ENCODE data around the gene PTDSS2. TPM values are rescaled to one million over a fixed set of nuclear protein-coding genes. Genes with fewer than 3 reads are reported as not detected.
A peak's percentile ranks its signal among the peaks of the same experiment; 100 is the strongest.
"Not testable (repeated sequence)": the region's sequence is repeated elsewhere in the genome, so short reads cannot be mapped to it uniquely, and the experiment has no call there.

The PTDSS2 gene
- total RNA-seq, 8 experiments from 2014 or later = 11.4 to 37.9 (median 21.2) TPM

GRCh38 chr11:431921-432320, 18.2 kb upstream of the PTDSS2 start:
- 60 to 80% methylated on average over 1 to 2 of the region's 13 CpGs; no CpG with 5 or more reads in 8 of the 10 experiments for WGBS, 10 experiments
- ATAC-seq (replicated peaks in 6 of 8) = peak in 1 of 8 experiments; percentile 23
- Histone ChIP-seq H3K4me1 (replicated peaks in 1 of 2) (no peaks in the 10 kb centered on the region), H3K4me3 (no peak overlapping the region), H3K27ac (no peak overlapping the region)
- in situ Hi-C loops (cut with MboI; ENCODE audit: low pct_unique_long_range_greater_than_20kb in 2 of 9, low sequenced_read_pairs in 9 of 9, unreplicated experiment in 9 of 9) = no loop called here

DNA sequence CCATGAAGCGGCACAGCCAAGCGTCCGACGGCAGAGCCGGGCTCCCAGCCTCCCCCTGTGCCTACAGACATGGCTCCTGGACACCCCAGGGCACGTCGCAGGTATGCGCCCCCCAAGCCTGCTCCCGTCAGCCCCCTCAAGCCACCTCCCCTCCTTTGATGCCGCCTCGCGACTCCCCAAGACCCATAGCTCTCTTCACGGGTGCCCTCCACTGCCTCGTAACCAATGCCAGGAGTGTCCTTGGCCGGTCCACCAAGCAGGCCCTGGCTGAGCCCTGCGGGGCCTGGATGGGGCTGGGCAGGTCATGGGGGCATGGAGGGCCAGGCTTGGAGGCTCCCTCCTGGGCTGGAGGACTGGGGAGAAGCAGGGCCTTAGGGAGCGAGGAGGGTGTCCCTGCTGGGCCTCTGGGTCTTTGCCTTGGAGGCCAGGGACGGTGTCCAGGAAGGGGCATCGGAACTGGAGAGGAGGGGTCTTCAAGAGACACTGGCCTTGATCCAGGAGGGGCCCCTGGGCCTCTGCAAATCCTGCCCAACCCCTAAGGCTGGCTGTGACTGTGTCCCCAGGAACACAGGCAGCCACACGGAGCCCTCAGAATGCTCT, 17.5 kb upstream of the PTDSS2 start:
- in situ Hi-C loops (cut with MboI; ENCODE audit: low pct_unique_long_range_greater_than_20kb in 2 of 9, low sequenced_read_pairs in 9 of 9, unreplicated experiment in 9 of 9) = no loop called here
- Histone ChIP-seq H3K4me1 (replicated peaks in 1 of 2) (no peaks in the 10 kb centered on the region), H3K27ac (no peak overlapping the region), H3K4me3 (no peak overlapping the region)
- no peak for ATAC-seq (replicated peaks in 6 of 8)
- 13 to 100% (median 80%) methylated on average over 1 to 2 of the region's 20 CpGs; no CpG with 5 or more reads in 7 of the 10 experiments for WGBS, 10 experiments

- in situ Hi-C loops (cut with MboI; ENCODE audit: low pct_unique_long_range_greater_than_20kb in 2 of 9, low sequenced_read_pairs in 9 of 9, unreplicated experiment in 9 of 9) = no loop called here
- Histone ChIP-seq H3K4me1 (replicated peaks in 1 of 2) (no peaks in the 10 kb centered on the region), H3K4me3 (no peak overlapping the region), H3K27ac (no peak overlapping the region)
- 50% methylated on average over 2 of the region's 17 CpGs; no CpG with 5 or more reads in 9 of the 10 experiments for WGBS, 10 experiments
- no peak for ATAC-seq (replicated peaks in 6 of 8)
Measured at GRCh38 chr11:433111-433510, 17.0 kb upstream of the PTDSS2 start.

GRCh38 chr11:433641-434040, 16.4 kb upstream of the PTDSS2 start:
- no peaks in the 10 kb centered on the region for H3K4me1 ChIP-seq (replicated peaks in 1 of 2)
- peak in 1 of 8 experiments; percentile 9 for ATAC-seq (replicated peaks in 6 of 8)
- H3K4me3 ChIP-seq = no peak overlapping the region
- in situ Hi-C loops (cut with MboI; ENCODE audit: low pct_unique_long_range_greater_than_20kb in 2 of 9, low sequenced_read_pairs in 9 of 9, unreplicated experiment in 9 of 9) = no loop called here
- 66% methylated on average over 8 of the region's 20 CpGs; no CpG with 5 or more reads in 9 of the 10 experiments for WGBS, 10 experiments
- H3K27ac ChIP-seq = no peak overlapping the region

DNA sequence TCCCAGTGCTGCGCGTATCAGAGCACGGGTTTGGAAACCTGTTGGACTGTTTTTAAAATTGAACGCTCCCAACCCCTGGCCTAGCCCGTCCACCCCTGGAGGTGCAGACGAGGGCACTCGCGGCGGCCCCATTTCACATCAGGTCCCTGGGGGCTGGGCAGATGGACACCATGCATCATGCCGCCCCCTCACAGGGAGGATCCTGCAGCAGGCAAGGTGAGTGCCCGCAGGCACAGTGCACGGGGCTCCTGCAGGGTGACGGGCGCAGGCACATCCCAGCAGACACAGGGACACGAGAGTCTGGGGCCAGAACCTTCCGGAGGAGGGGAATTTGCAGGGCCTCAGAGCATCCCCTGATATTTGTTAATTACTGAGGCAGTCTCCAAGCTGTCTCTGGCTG, 15.6 kb upstream of the PTDSS2 start:
- WGBS, 10 experiments = 53 to 77% (median 70%) methylated on average over 3 to 5 of the region's 16 CpGs; no CpG with 5 or more reads in 7 of the 10 experiments
- Histone ChIP-seq H3K4me1 (replicated peaks in 1 of 2) (no peaks in the 10 kb centered on the region), H3K27ac (no peak overlapping the region), H3K4me3 (no peak overlapping the region)
- no peak for ATAC-seq (replicated peaks in 6 of 8)
- in situ Hi-C loops (cut with MboI; ENCODE audit: low pct_unique_long_range_greater_than_20kb in 2 of 9, low sequenced_read_pairs in 9 of 9, unreplicated experiment in 9 of 9) = no loop called here

DNA sequence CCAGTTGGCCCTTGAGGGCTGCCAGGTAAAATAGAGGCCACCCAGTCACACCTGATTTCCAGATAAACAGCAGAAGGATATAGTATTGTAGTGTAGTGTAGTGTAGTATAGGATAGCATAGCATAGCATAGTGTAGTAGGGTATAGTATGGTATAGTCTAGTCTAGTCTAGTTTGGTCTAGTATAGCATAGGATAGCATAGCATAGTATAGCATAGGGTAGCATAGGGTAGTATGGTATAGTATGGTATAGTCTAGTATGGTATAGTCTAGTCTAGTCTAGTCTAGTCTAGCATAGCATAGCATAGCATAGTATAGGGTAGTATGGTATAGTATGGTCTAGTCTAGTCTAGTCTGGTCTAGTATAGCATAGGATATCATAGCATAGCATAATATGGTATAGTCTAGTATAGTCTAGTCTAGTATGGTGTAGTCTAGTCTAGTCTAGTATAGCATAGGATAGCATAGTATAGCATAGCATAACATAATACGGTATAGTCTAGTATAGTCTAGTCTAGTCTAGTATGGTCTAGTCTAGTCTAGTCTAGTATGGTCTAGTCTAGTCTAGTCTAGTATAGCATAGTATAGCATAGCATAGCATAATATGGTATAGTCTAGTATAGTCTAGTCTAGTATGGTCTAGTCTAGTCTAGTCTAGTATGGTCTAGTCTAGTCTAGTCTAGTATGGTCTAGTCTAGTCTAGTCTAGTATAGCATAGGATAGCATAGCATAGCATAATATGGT, 14.9 kb upstream of the PTDSS2 start:
- H3K4me3 ChIP-seq; H3K4me1 ChIP-seq (replicated peaks in 1 of 2); H3K27ac ChIP-seq; in situ Hi-C loops (cut with MboI; ENCODE audit: low pct_unique_long_range_greater_than_20kb in 2 of 9, low sequenced_read_pairs in 9 of 9, unreplicated experiment in 9 of 9): not testable (repeated sequence)
- ATAC-seq (replicated peaks in 6 of 8) = peak in 3 of 8 experiments; percentile 7 to 26 (median 23)
- 0 to 100% (median 86%) methylated on average over 1 of the region's 1 CpG; no CpG with 5 or more reads in 4 of the 10 experiments for WGBS, 10 experiments

GRCh38 chr11:437228-437870, 12.7 kb upstream of the PTDSS2 start:
- 50 to 100% (median 87%) methylated on average over 1 to 6 of the region's 17 CpGs; no CpG with 5 or more reads in 5 of the 10 experiments for WGBS, 10 experiments
- in situ Hi-C loops (cut with MboI; ENCODE audit: low pct_unique_long_range_greater_than_20kb in 2 of 9, low sequenced_read_pairs in 9 of 9, unreplicated experiment in 9 of 9) = no loop called here
- Histone ChIP-seq H3K4me3 (no peak overlapping the region), H3K4me1 (replicated peaks in 1 of 2) (peaks cover 0 to 5% of the 10 kb centered on the region in 2 donors), H3K27ac (no peak overlapping the region)
- ATAC-seq (replicated peaks in 6 of 8) = no peak

DNA sequence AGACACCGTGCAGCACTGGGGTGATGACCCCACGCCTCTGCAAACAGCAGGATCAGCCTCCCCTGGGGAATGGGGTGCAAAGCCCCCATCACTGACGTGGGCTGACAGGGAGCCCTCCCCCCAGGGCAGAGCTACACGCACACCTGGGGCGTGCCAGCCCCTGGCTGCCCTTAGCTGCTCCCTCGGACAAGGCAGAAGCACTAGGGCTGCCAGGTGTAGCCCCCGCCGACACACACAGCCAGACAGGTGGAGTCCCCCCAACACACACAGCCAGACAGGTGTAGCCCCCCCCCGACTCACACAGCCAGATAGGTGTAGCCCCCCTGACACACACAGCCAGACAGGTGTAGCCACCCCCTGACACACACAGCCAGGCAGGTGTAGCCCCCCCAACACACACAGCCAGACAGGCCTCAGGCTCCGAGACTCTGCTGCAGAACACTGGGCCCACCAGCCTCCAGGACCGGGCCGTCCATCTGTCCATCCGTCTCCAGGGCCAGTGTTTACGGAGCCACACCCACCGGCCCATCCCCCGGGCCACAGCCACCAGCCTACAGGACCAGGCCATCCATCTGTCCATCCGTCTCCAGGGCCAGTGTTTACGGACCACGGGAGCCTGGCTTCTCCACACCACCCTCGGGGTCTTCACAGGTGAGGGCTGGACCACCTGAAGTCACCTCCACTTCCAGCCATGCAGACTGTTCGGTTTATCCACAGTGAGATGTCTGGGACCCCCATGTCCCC, 11.8 kb upstream of the PTDSS2 start:
- no peak overlapping the region for H3K27ac ChIP-seq
- in situ Hi-C loops (cut with MboI; ENCODE audit: low pct_unique_long_range_greater_than_20kb in 2 of 9, low sequenced_read_pairs in 9 of 9, unreplicated experiment in 9 of 9) = no loop called here
- H3K4me1 ChIP-seq (replicated peaks in 1 of 2) = peaks cover 0 to 11% of the 10 kb centered on the region in 2 donors
- 55 to 88% methylated on average over 3 to 5 of the region's 21 CpGs; no CpG with 5 or more reads in 8 of the 10 experiments for WGBS, 10 experiments
- H3K4me3 ChIP-seq = no peak overlapping the region
- no peak for ATAC-seq (replicated peaks in 6 of 8)

DNA sequence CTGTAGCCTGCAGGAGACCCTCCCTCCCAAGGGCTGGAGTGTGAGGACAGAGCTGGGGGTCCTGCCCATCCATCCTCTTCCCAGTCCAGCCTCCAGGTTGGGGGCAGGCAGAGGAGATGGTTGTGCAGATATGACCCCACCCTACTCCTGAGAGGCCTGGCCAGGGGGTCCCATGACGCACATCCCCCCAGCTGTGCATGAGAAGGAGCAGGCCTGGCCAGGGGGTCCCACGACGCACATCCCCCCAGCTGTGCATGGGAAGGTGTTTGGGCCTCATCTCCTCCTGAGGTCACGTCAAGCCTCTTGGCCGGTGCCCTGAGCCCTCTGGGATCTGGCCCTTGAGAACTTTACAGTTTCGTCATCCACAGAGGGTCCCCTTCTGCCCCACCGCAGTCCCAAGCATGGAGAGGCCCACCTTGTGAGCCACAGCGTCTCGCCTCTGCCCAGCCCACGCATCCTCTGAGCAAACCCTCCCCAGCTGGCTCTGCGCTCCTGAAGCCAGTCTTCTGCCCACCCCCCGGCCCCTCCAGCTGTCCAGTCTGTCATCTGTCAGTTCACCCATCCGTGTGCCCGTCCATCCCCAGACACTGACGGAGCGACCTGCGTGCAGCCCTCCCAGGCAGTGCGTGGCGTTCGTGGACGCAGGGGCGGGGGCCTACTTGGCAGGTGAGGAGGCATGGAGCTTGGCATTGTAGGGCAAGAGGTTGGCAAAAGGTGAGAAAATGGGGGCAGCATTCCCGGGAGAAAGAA, 10.6 kb upstream of the PTDSS2 start:
- WGBS, 10 experiments = 20 to 100% (median 86%) methylated on average over 1 to 6 of the region's 23 CpGs; no CpG with 5 or more reads in 2 of the 10 experiments
- Histone ChIP-seq H3K4me1 (replicated peaks in 1 of 2) (peaks cover 0 to 11% of the 10 kb centered on the region in 2 donors), H3K4me3 (no peak overlapping the region), H3K27ac (no peak overlapping the region)
- in situ Hi-C loops (cut with MboI; ENCODE audit: low pct_unique_long_range_greater_than_20kb in 2 of 9, low sequenced_read_pairs in 9 of 9, unreplicated experiment in 9 of 9) = no loop called here
- ATAC-seq (replicated peaks in 6 of 8) = no peak

DNA sequence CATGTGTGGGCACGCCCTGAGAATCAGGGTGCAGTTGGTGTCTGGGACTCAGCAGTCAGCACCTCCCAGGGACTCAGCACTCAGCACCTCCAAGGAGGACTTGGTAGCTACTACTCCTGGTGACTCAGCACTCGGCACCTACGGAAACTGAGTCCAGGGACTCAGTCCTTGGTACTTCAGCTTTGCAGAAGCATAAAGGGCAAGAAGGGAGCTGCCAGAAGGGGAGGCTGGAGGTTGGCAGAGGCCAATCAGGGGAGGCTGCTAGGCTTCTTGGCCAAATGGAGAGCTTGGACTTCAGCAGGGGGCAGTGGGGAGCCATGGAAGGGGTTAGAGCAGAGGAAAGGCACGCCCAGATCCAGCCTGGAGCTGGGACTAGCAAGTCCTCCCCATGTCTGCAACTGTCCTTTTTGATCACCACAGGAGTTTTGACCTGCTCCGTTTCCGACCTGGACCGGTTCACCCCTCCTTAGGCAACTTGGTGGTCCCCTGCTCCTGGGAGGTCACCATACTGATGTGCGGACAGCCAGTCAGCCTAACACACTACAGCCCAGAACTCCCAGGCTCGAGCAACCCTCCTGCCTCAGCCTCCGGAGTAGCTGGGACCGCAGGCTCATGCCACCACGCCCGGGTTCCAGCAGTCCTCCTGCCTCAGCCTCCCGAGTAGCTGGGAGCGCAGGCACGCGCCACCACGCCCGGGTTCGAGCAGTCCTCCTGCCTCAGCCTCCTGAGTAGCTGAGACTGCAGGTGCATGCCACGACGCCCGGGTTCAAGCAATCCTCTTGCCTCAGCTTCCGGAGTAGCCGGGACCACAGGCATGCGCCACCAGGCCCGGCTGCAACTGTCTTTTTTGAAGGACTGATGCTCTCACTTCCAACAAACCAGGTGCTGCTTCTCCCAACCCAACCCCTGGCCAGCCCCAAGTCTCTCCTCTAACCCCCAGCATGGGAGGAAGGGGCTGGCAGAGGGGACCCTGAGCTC, 9.7 kb upstream of the PTDSS2 start:
- peaks cover 0 to 11% of the 10 kb centered on the region in 2 donors for H3K4me1 ChIP-seq (replicated peaks in 1 of 2)
- in situ Hi-C loops (cut with MboI; ENCODE audit: low pct_unique_long_range_greater_than_20kb in 2 of 9, low sequenced_read_pairs in 9 of 9, unreplicated experiment in 9 of 9) = no loop called here
- H3K27ac ChIP-seq = no peak overlapping the region
- H3K4me3 ChIP-seq = no peak overlapping the region
- ATAC-seq (replicated peaks in 6 of 8) = peak in 1 of 8 experiments; percentile 20
- 80 to 100% (median 89%) methylated on average over 2 to 17 of the region's 27 CpGs; no CpG with 5 or more reads in 3 of the 10 experiments for WGBS, 10 experiments

DNA sequence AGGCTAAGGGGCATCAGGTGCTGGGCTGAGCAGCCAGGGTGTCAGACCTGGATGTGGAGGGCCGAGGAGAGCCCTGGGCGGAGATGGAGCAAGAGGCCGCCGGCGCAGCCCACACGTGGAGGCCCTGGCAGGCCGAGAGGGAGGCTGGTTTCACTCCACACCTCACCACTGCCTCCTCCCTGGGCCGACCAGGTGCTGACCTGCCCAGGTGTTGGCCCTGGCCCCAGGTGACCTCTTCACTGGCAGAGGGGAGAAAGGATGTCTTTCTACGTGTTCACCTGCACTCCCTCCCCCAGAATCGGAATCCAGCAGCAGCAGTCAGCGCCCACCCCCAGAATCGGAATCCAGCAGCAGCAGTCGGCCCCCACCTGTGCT, 9.0 kb upstream of the PTDSS2 start:
- in situ Hi-C loops (cut with MboI; ENCODE audit: low pct_unique_long_range_greater_than_20kb in 2 of 9, low sequenced_read_pairs in 9 of 9, unreplicated experiment in 9 of 9) = no loop called here
- H3K4me1 ChIP-seq (replicated peaks in 1 of 2) = peaks cover 0 to 11% of the 10 kb centered on the region in 2 donors
- 14 to 20% methylated on average over 1 of the region's 13 CpGs; no CpG with 5 or more reads in 8 of the 10 experiments for WGBS, 10 experiments
- no peak overlapping the region for H3K27ac ChIP-seq
- H3K4me3 ChIP-seq = no peak overlapping the region
- ATAC-seq (replicated peaks in 6 of 8) = no peak

All from motor neuron (in vitro differentiated cells).